H9 (cell line): Measurements from ENCODE around the gene SEZ6. TPM values are rescaled to one million over a fixed set of nuclear protein-coding genes. Genes with fewer than 3 reads are reported as not detected.
A peak's percentile ranks its signal among the peaks of the same experiment; 100 is the strongest.

Experiments
- DNase-seq: peaks from one replicate; pipeline ENCODE4 v3.0.0-alpha.2; 2017
- H2AFZ ChIP-seq: one replicate; pipeline ENCODE4 v1.6.1; 2013; ENCODE audit warnings: mild to moderate bottlenecking, low read length, control low read depth, moderate library complexity
- H2AK5ac ChIP-seq: 2 replicates; pipeline ENCODE4 v1.6.1; 2013; ENCODE audit warnings: low read length, control low read depth, mixed read lengths; ENCODE audit not compliant: insufficient read length
- H2BK120ac ChIP-seq: one replicate; pipeline ENCODE4 v1.6.1; 2013; ENCODE audit warnings: low read depth, mild to moderate bottlenecking, low read length, control low read depth, inconsistent platforms; ENCODE audit not compliant: poor library complexity, severe bottlenecking
- H2BK12ac ChIP-seq: 2 replicates; pipeline ENCODE4 v1.6.1; 2013; ENCODE audit warnings: low read length, control low read depth, mixed read lengths, low read depth; ENCODE audit not compliant: insufficient read length
- H2BK15ac ChIP-seq: 2 replicates; pipeline ENCODE4 v1.6.1; 2013; ENCODE audit warnings: low read depth, low read length, control low read depth
- H2BK20ac ChIP-seq: one replicate; pipeline ENCODE4 v1.6.1; 2013; ENCODE audit warnings: low read depth, mild to moderate bottlenecking, low read length, control low read depth, inconsistent platforms; ENCODE audit not compliant: poor library complexity, severe bottlenecking
- H2BK5ac ChIP-seq: 2 replicates; pipeline ENCODE4 v1.6.1; 2013; ENCODE audit warnings: low read length, control low read depth, mixed read lengths; ENCODE audit not compliant: insufficient read length
- H3K14ac ChIP-seq: 2 replicates; pipeline ENCODE4 v1.6.1; 2013; ENCODE audit warnings: low read length, control low read depth; ENCODE audit not compliant: insufficient read depth
- H3K18ac ChIP-seq: 2 replicates; pipeline ENCODE4 v1.6.1; 2013; ENCODE audit warnings: low read depth, mild to moderate bottlenecking, mixed read lengths, low read length, control low read depth; ENCODE audit not compliant: insufficient read length
- H3K23ac ChIP-seq: 2 replicates; pipeline ENCODE4 v1.6.1; 2013; ENCODE audit warnings: low read length, control low read depth, mixed read lengths, low read depth; ENCODE audit not compliant: insufficient read length
- H3K23me2 ChIP-seq: 2 replicates; pipeline ENCODE4 v1.6.1; 2013; ENCODE audit warnings: low read depth, mild to moderate bottlenecking, mixed read lengths, low read length, control low read depth; ENCODE audit not compliant: insufficient read length, poor library complexity, severe bottlenecking
- H3K27ac ChIP-seq: 2 replicates; pipeline ENCODE4 v1.5.1; 2013; ENCODE audit warnings: low read length, control low read depth, mixed read lengths, low read depth; ENCODE audit not compliant: insufficient read length
- H3K27me3 ChIP-seq: 2 replicates; pipeline ENCODE4 v1.6.1; 2013; ENCODE audit warnings: low read length, control low read depth, inconsistent platforms; ENCODE audit not compliant: insufficient read depth
- H3K4ac ChIP-seq: 2 replicates; pipeline ENCODE4 v1.6.1; 2013; ENCODE audit warnings: low read depth, mild to moderate bottlenecking, control low read depth, inconsistent platforms, low read length, moderate library complexity
- H3K4me1 ChIP-seq: 2 replicates; pipeline ENCODE4 v1.6.1; 2013; ENCODE audit warnings: low read length, control low read depth, inconsistent platforms; ENCODE audit not compliant: insufficient read depth
- H3K4me2 ChIP-seq: 2 replicates; pipeline ENCODE4 v1.6.1; 2013; ENCODE audit warnings: low read length, control low read depth, mixed read lengths; ENCODE audit not compliant: insufficient read length, insufficient read depth
- H3K56ac ChIP-seq: 2 replicates; pipeline ENCODE4 v1.6.1; 2013; ENCODE audit warnings: low read depth, mild to moderate bottlenecking, mixed read lengths, low read length, control low read depth; ENCODE audit not compliant: insufficient read length
- H3K79me1 ChIP-seq: 2 replicates; pipeline ENCODE4 v1.6.1; 2013; ENCODE audit warnings: low read depth, mild to moderate bottlenecking, moderate library complexity, low read length, control low read depth, inconsistent platforms; ENCODE audit not compliant: insufficient read depth, poor library complexity, severe bottlenecking
- H3K79me2 ChIP-seq: 2 replicates; pipeline ENCODE4 v1.6.1; 2013; ENCODE audit warnings: low read length, control low read depth, inconsistent platforms; ENCODE audit not compliant: insufficient read depth
- H3K9ac ChIP-seq: 2 replicates; pipeline ENCODE4 v1.6.1; 2013; ENCODE audit warnings: low read length, control low read depth, mixed read lengths; ENCODE audit not compliant: insufficient read length; ENCODE audit errors: extremely low read depth
- H3K9me3 ChIP-seq: one replicate; pipeline ENCODE4 v1.6.1; 2013; ENCODE audit warnings: low read depth, low read length, inconsistent platforms; ENCODE audit not compliant: control insufficient read depth
- H3T11ph ChIP-seq: one replicate; pipeline ENCODE4 v1.6.1; 2013; ENCODE audit warnings: mild to moderate bottlenecking, low read length, control low read depth, inconsistent platforms
- H4K20me1 ChIP-seq: one replicate; pipeline ENCODE4 v1.6.1; 2013; ENCODE audit not compliant: control insufficient read depth, insufficient read length, insufficient read depth
- H4K5ac ChIP-seq: 2 replicates; pipeline ENCODE4 v1.6.1; 2013; ENCODE audit warnings: low read depth, mild to moderate bottlenecking, mixed read lengths, low read length, control low read depth; ENCODE audit not compliant: insufficient read length
- H4K8ac ChIP-seq: replicated peaks from 2 replicates; pipeline ENCODE4 v1.6.1; 2013; ENCODE audit warnings: low read length, control low read depth, mixed read lengths, low read depth; ENCODE audit not compliant: insufficient read length
- H4K91ac ChIP-seq: 2 replicates; pipeline ENCODE4 v1.6.1; 2013; ENCODE audit warnings: low read depth, mild to moderate bottlenecking, moderate library complexity, mixed read lengths, low read length, control low read depth; ENCODE audit not compliant: insufficient read length
- H3K27ac Mint-ChIP-seq, 3 experiments: 2 replicates in 2 of 3; 3 replicates in 1 of 3; pipeline ENCODE4 v1.8.0; 2020 to 2021; ENCODE audit warnings: mixed read lengths in 3 of 3, mild to moderate bottlenecking in 1 of 3, moderate library complexity in 1 of 3
- H3K27me3 Mint-ChIP-seq: 2 replicates; pipeline ENCODE4 v1.8.0; 2021; ENCODE audit warnings: low read depth, mild to moderate bottlenecking, moderate library complexity, mixed read lengths
- H3K36me3 Mint-ChIP-seq, 3 experiments: 2 replicates in 2 of 3; 3 replicates in 1 of 3; pipeline ENCODE4 v1.8.0; 2020 to 2021; ENCODE audit warnings: low read depth in 3 of 3, mixed read lengths in 3 of 3; ENCODE audit not compliant: insufficient read depth in 1 of 3
- H3K4me1 Mint-ChIP-seq, 2 experiments: 2 replicates each; pipeline ENCODE4 v1.8.0; 2020; ENCODE audit warnings: mixed read lengths in 2 of 2
- H3K4me3 Mint-ChIP-seq, 2 experiments: 2 replicates in 1 of 2; 3 replicates in 1 of 2; pipeline ENCODE4 v1.8.0; 2020 to 2021; ENCODE audit warnings: mild to moderate bottlenecking in 2 of 2, mixed read lengths in 2 of 2, moderate library complexity in 1 of 2
- H3K9me3 Mint-ChIP-seq, 2 experiments: 2 replicates in 1 of 2; 3 replicates in 1 of 2; pipeline ENCODE4 v1.8.0; 2020; ENCODE audit warnings: mild to moderate bottlenecking in 2 of 2, mixed read lengths in 2 of 2, moderate library complexity in 1 of 2
- CTCF ChIP-seq: fragments of 200-600 bp; sonication (generic); conservative IDR thresholded peaks from 3 replicates; pipeline ENCODE4 v1.8.0; 2021; ENCODE audit warnings: antibody characterized with exemption, mild to moderate bottlenecking
- WGBS: extraction: QIAGEN DNeasy Blood & Tissue Kit; methylation state at CpG from one replicate; pipeline ENCODE4 v1.1.7; 2013; ENCODE audit warnings: missing lambda C conversion rate, low lambda C conversion rate, mixed read lengths; ENCODE audit not compliant: insufficient read length; ENCODE audit errors: extremely low coverage; 5-methylcytosine and 5-hydroxymethylcytosine counted together
- total RNA-seq: library from RNA; stranded (reverse); gene quantifications from 2 replicates; pipeline ENCODE4 v1.2.1, GENCODE V29; 2021

SEZ6 gene
- total RNA-seq, 1 experiment from 2014 or later: 1.8 TPM

- peaks cover 2% of the 10 kb centered on the region for H3K27me3 Mint-ChIP-seq
- peaks cover 6 to 13% of the 10 kb centered on the region in 2 experiments for H3K4me1 Mint-ChIP-seq
- WGBS: no CpG with 5 or more reads among the region's 7 CpGs
- H3K14ac ChIP-seq: no peak overlapping the region
- no peaks in the 10 kb centered on the region for H4K20me1 ChIP-seq
- no peak for TF ChIP-seq CTCF
- H3K4ac ChIP-seq: no peak overlapping the region
- no peak overlapping the region for H4K91ac ChIP-seq
- no peak overlapping the region for H4K8ac ChIP-seq
- H2BK20ac ChIP-seq: no peak overlapping the region
- no peak overlapping the region for H2AFZ ChIP-seq
- no peaks in the 10 kb centered on the region for H3K23me2 ChIP-seq
- H3K4me2 ChIP-seq: no peak overlapping the region
- H3K4me3 Mint-ChIP-seq: no peak overlapping the region
- no peak overlapping the region for H3K18ac ChIP-seq
- H3K27ac ChIP-seq: no peak overlapping the region
- no peaks in the 10 kb centered on the region for H3K27me3 ChIP-seq
- H3K9me3 Mint-ChIP-seq: no peaks in the 10 kb centered on the region; a peak in 1 of 5 replicates
- H2BK5ac ChIP-seq: no peak overlapping the region
- H2BK12ac ChIP-seq: no peak overlapping the region
- H3K4me1 ChIP-seq: no peaks in the 10 kb centered on the region; the same call in 1 of the 2 replicates
- no peak overlapping the region for H2AK5ac ChIP-seq
- H3K9ac ChIP-seq: no peak overlapping the region
- no peak overlapping the region for H2BK120ac ChIP-seq
- H3K79me2 ChIP-seq: no peaks in the 10 kb centered on the region
- H3K27ac Mint-ChIP-seq: 0 out of 7 replicates have a peak overlapping the region, but pooled peaks of 1 of the 3 experiments have one; percentile 22
- no peak overlapping the region for H4K5ac ChIP-seq
- no peak overlapping the region for H3T11ph ChIP-seq
- H2BK15ac ChIP-seq: no peak overlapping the region
- no peaks in the 10 kb centered on the region for H3K9me3 ChIP-seq
- DNase-seq: no peak
- H3K56ac ChIP-seq: no peak overlapping the region
- no peaks in the 10 kb centered on the region for H3K79me1 ChIP-seq
- no peak overlapping the region for H3K23ac ChIP-seq
- H3K36me3 Mint-ChIP-seq: no peaks in the 10 kb centered on the region
Measured at GRCh38 chr17:28961391-28961790, 44.4 kb downstream of the SEZ6 start.
